Keratinocyte (primary cell): ENCODE measurements around the gene ADAM15. TPM values are rescaled to one million over a fixed set of nuclear protein-coding genes. Genes with fewer than 3 reads are reported as not detected.

ENCODE experiments used
- DNase-seq: peaks from one replicate; pipeline ENCODE4 v3.0.0-alpha.2; 2011; ENCODE audit warnings: low read depth, missing footprints, low spot score
- FAIRE-seq: peaks from 2 replicates; lab custom pipeline; 2011; peaks lifted over from hg19 to GRCh38; lab: Jason Lieb, UNC
- H2AFZ ChIP-seq: 2 replicates; pipeline ENCODE4 v1.6.0; 2012; ENCODE audit warnings: low read length, control low read depth, inconsistent platforms; ENCODE audit not compliant: control insufficient read depth
- H3K27ac ChIP-seq: 2 replicates; pipeline ENCODE4 v1.5.1; 2011; ENCODE audit warnings: low read length; ENCODE audit not compliant: control insufficient read depth, insufficient read depth
- H3K27me3 ChIP-seq: 3 replicates; pipeline ENCODE4 v1.6.0; 2011; ENCODE audit warnings: low read length; ENCODE audit not compliant: control insufficient read depth, insufficient read depth; ENCODE audit errors: extremely low read depth
- H3K36me3 ChIP-seq, 2 experiments: 2 replicates in 1 of 2; 3 replicates in 1 of 2; pipeline ENCODE4 v1.5.1; 2011; ENCODE audit warnings: low read length in 2 of 2, mild to moderate bottlenecking in 1 of 2; ENCODE audit not compliant: control insufficient read depth in 2 of 2, insufficient read depth in 2 of 2; ENCODE audit errors: extremely low read depth in 1 of 2
- H3K4me1 ChIP-seq: 3 replicates; pipeline ENCODE4 v1.5.1; 2011; ENCODE audit warnings: low read length; ENCODE audit not compliant: control insufficient read depth, insufficient read depth; ENCODE audit errors: extremely low read depth
- H3K4me2 ChIP-seq: 3 replicates; pipeline ENCODE4 v1.6.0; 2011; ENCODE audit warnings: low read depth, low read length; ENCODE audit not compliant: control insufficient read depth, insufficient read depth; ENCODE audit errors: extremely low read depth
- H3K4me3 ChIP-seq, 3 experiments: fragments of 200-600 bp in 1 of 3; sonication (generic) in 1 of 3; 2 replicates in 2 of 3; 3 replicates in 1 of 3; pipeline ENCODE4 v1.5.1; 2011 to 2016; ENCODE audit warnings: low read length in 3 of 3, mild to moderate bottlenecking in 3 of 3, control low read depth in 2 of 3, inconsistent platforms in 1 of 3, low read depth in 1 of 3, mixed read lengths in 1 of 3, mixed run types in 1 of 3, moderate library complexity in 1 of 3; ENCODE audit not compliant: control insufficient read depth in 2 of 3, insufficient read depth in 2 of 3; ENCODE audit errors: extremely low read depth in 1 of 3
- H3K79me2 ChIP-seq: 2 replicates; pipeline ENCODE4 v1.6.0; 2012; ENCODE audit warnings: low read length; ENCODE audit not compliant: control insufficient read depth, insufficient read depth
- H3K9ac ChIP-seq: 3 replicates; pipeline ENCODE4 v1.6.0; 2011; ENCODE audit warnings: low read length; ENCODE audit not compliant: control insufficient read depth, insufficient read depth; ENCODE audit errors: extremely low read depth
- H3K9me1 ChIP-seq: 3 replicates; pipeline ENCODE4 v1.6.0; 2011; ENCODE audit warnings: low read length; ENCODE audit not compliant: control insufficient read depth, insufficient read depth; ENCODE audit errors: extremely low read depth
- H3K9me3 ChIP-seq: 2 replicates; pipeline ENCODE4 v1.5.1; 2012; ENCODE audit warnings: low read depth, low read length; ENCODE audit not compliant: control insufficient read depth
- H4K20me1 ChIP-seq: 3 replicates; pipeline ENCODE4 v1.6.0; 2011; ENCODE audit warnings: low read length; ENCODE audit not compliant: control insufficient read depth, insufficient read depth; ENCODE audit errors: extremely low read depth
- EZH2 ChIP-seq: IDR thresholded peaks from one replicate; pipeline ENCODE4 v1.6.1; 2012; ENCODE audit warnings: inconsistent platforms, mild to moderate bottlenecking, low read length, moderate library complexity
- dilution Hi-C: fragments of 300-500 bp; cut with MboI; formaldehyde crosslinking; loops from one replicate; pipeline ENCODE4 v1.7.0; 2020; ENCODE audit warnings: low sequenced_read_pairs; ENCODE audit not compliant: extremely low pct_ligation_motif_present
- polyA plus RNA-seq, 5 experiments: library from polyadenylated mRNA; depleted of rRNA in 3 of 5; stranded (reverse) in 3 of 5; stranded (forward) in 1 of 5; unstranded in 1 of 5; fragments of >200 nt; gene quantifications; 1 replicate in 1 of 5; 2 replicates in 3 of 5; 3 replicates in 1 of 5; pipeline versions ENCODE4 v1.2.1 to v1.2.3, GENCODE V29; 2011 to 2012; ENCODE audit warnings: missing spikeins in 2 of 5, low read depth in 1 of 5, low replicate concordance in 1 of 5
- TF ChIP-seq, protein P1 (sequence below), 3 experiments: IDR thresholded peaks in 1 of 3; conservative IDR thresholded peaks in 1 of 3; optimal IDR thresholded peaks in 1 of 3; 2 replicates in 2 of 3; 3 replicates in 1 of 3; pipeline versions ENCODE3 to v1.5.1; 2011; ENCODE audit warnings: low read length in 3 of 3, mild to moderate bottlenecking in 3 of 3, moderate library complexity in 2 of 3, control low read depth in 1 of 3, inconsistent platforms in 1 of 3; ENCODE audit not compliant: insufficient read depth in 2 of 3; ENCODE audit errors: extremely low read depth in 1 of 3

Gene ADAM15
- polyA plus RNA-seq, 1 donor (not counting 4 experiments of a cell fraction or from before 2014, with no cell fraction given): 131 TPM

DNA sequence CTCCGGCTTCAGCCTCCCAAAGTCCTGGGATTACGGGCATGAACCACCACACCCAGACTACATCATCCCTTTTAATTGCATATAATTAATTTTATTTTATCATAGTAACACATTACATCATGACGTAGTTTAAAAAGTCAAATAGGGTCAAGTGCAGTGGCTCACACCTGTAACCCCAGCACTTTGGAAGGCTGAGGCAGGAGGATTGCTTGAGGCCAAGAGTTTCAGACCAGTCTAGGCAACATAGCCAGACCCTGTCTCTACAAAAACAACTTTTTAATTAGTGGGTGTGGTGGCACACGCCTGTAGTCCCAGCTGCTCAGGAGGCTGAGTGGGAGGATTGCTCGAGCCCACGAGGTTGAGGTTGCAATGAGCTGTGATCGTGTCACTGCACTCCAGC, 48.2 kb downstream of the ADAM15 start:
- no peaks in the 10 kb centered on the region for H3K79me2 ChIP-seq
- no peaks in the 10 kb centered on the region for H3K36me3 ChIP-seq
- H3K27ac ChIP-seq: no peak overlapping the region
- dilution Hi-C loops: no loop called here
- no peaks in the 10 kb centered on the region for H3K27me3 ChIP-seq
- no peak overlapping the region for H2AFZ ChIP-seq
- DNase-seq (no peak), FAIRE-seq (no peak)
- H3K9ac ChIP-seq: no peak overlapping the region
- H3K4me2 ChIP-seq: no peak overlapping the region
- TF ChIP-seq, protein P1, sequence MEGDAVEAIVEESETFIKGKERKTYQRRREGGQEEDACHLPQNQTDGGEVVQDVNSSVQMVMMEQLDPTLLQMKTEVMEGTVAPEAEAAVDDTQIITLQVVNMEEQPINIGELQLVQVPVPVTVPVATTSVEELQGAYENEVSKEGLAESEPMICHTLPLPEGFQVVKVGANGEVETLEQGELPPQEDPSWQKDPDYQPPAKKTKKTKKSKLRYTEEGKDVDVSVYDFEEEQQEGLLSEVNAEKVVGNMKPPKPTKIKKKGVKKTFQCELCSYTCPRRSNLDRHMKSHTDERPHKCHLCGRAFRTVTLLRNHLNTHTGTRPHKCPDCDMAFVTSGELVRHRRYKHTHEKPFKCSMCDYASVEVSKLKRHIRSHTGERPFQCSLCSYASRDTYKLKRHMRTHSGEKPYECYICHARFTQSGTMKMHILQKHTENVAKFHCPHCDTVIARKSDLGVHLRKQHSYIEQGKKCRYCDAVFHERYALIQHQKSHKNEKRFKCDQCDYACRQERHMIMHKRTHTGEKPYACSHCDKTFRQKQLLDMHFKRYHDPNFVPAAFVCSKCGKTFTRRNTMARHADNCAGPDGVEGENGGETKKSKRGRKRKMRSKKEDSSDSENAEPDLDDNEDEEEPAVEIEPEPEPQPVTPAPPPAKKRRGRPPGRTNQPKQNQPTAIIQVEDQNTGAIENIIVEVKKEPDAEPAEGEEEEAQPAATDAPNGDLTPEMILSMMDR (optimal IDR thresholded peaks at IDR 0.05 in 1 of 3, IDR thresholded peaks at IDR 0.05 in 1 of 3, conservative IDR thresholded peaks at IDR 0.05 in 1 of 3; ENCODE audit: extremely low read depth in 1 of 3, insufficient read depth in 2 of 3, low read length in 3 of 3): no peak
- TF ChIP-seq EZH2: no peak
- H3K9me3 ChIP-seq: no peaks in the 10 kb centered on the region
- peaks cover 1% of the 10 kb centered on the region for H3K4me1 ChIP-seq
- no peaks in the 10 kb centered on the region for H3K9me1 ChIP-seq
- H4K20me1 ChIP-seq: no peaks in the 10 kb centered on the region
- H3K4me3 ChIP-seq: no peak overlapping the region

DNA sequence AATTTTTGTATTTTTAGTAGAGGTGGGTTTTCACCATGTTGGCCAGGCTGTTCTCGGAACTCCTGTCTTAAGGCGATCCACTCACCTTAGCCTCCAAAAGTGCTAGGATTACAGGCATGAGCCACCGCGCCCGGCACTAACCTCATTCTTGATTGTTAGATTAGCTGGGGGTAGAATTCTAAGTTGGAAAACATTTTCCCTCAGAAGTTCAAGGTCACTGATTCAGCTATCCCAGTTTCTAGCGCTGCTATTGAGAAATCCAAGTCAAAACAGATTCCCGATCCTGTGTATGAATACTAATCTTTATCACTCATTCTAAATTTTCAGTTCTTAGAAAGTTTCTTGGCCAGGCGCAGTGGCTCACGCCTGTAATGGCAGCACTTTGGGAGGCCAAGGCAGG, 52.2 kb downstream of the ADAM15 start:
- no peaks in the 10 kb centered on the region for H3K9me3 ChIP-seq
- no peaks in the 10 kb centered on the region for H3K36me3 ChIP-seq
- TF ChIP-seq, protein P1 (optimal IDR thresholded peaks at IDR 0.05 in 1 of 3, IDR thresholded peaks at IDR 0.05 in 1 of 3, conservative IDR thresholded peaks at IDR 0.05 in 1 of 3; ENCODE audit: extremely low read depth in 1 of 3, insufficient read depth in 2 of 3, low read length in 3 of 3): no peak
- TF ChIP-seq EZH2: no peak
- dilution Hi-C loops: no loop called here
- no peak overlapping the region for H3K4me3 ChIP-seq
- no peaks in the 10 kb centered on the region for H4K20me1 ChIP-seq
- H3K79me2 ChIP-seq: no peaks in the 10 kb centered on the region
- H3K27ac ChIP-seq: no peak overlapping the region
- no peak overlapping the region for H3K4me2 ChIP-seq
- no peak for FAIRE-seq
- H3K27me3 ChIP-seq: no peaks in the 10 kb centered on the region
- H2AFZ ChIP-seq: no peak overlapping the region
- no peak for DNase-seq
- H3K4me1 ChIP-seq: no peaks in the 10 kb centered on the region
- H3K9me1 ChIP-seq: no peaks in the 10 kb centered on the region
- no peak overlapping the region for H3K9ac ChIP-seq
